Measurements from ENCODE around the gene CCDC157. TPM values are rescaled to one million over a fixed set of nuclear protein-coding genes. Genes with fewer than 3 reads are reported as not detected.

The CCDC157 gene
- total RNA-seq, 1 experiment from 2014 or later: 4.9 TPM

DNA sequence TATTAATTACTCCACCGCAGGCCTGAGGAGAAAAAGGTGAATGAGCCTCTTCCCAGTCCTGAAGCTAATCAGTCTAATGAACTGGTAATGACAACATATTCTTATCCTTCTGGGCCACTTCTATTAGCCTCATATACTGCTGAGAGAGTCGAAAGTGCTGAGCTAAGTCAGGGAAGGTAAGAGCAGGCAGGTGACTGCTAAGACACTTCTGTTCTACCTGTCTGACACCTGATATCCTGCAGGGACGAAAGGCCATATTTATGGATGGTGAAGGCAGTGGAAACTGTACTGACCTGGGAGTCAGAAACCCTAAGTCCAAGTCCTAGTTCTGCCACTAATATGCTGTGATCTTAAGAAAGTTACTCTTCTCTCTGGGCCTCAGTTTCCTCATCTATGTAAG lies 33.6 kb upstream of the CCDC157 start:
- Mint-ChIP-seq H3K9me3 (ENCODE audit: unreplicated experiment) (no peaks in the 10 kb centered on the region), H3K4me3 (ENCODE audit: unreplicated experiment) (no peak overlapping the region), H3K27ac (ENCODE audit: unreplicated experiment) (no peak overlapping the region), H3K27me3 (ENCODE audit: insufficient read depth, unreplicated experiment) (no peaks in the 10 kb centered on the region), H3K4me1 (ENCODE audit: low read depth, unreplicated experiment) (peaks cover 23% of the 10 kb centered on the region), H3K36me3 (ENCODE audit: insufficient read depth, unreplicated experiment) (peaks cover 11% of the 10 kb centered on the region)
- CTCF ChIA-PET: interaction anchor here (0.6 kb wide), 1 partner anchor 247 kb away, joined by 3 read pairs; no protein-coding TSS in a partner anchor
- no peak for DNase-seq
- no peaks in the 10 kb centered on the region for H3K9me3 ChIP-seq
- POLR2A ChIA-PET: no interaction called here
- H3K4me3 ChIP-seq (ENCODE audit: low read depth, low read length): no peak overlapping the region
- H3K36me3 ChIP-seq (ENCODE audit: control insufficient read depth, insufficient read depth, low read length): no peaks in the 10 kb centered on the region; the same call in 1 of the 2 replicates
- TF ChIP-seq CTCF (IDR thresholded peaks at IDR 0.05; ENCODE audit: insufficient read depth in 1 of 2, low read depth in 1 of 2, low read length in 1 of 2, severe bottlenecking in 1 of 2, unreplicated experiment in 1 of 2): no peak
- intact Hi-C loops (cut with micrococcal nuclease; ENCODE audit: unreplicated experiment): no loop called here
- BruUV-seq (replicated peaks): no TSS peak
- no peaks in the 10 kb centered on the region for H3K27me3 ChIP-seq (replicated peaks; ENCODE audit: control insufficient read depth, insufficient read depth, low read length)
- peaks cover 21% of the 10 kb centered on the region for H3K4me1 ChIP-seq

DNA sequence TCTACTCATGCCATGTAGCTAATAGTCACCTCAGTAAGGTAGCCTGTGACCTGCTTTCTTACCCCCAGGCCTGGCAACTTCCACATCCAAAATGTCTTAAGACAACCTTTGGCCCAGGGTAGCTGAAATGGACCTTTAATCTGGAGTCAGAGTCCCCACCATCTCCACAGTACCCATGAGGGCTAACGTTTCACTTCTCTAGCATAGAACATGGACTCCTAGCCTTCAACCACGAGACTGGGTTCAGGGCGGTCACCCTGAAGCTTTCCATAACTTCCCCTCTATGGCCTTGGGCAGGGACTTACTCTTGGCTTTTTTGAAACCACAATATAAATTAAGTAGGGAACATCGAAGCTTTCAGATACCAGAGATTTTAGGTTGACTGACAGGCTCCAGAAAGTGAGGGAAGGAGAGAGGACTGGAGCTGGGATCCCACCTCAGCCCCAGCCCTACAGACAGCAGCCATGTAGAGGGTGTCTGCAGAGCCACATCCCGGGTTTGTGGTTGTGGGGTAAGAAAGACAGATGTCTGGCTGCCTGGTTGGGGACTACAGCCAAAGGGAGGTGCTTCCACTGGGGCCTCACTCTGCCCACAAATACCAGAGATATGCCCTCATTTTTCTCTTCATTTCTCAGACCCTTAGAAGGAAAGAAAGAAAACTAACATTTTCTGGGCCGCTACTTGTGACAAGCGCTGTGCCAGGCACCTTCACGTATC lies 32.6 kb upstream of the CCDC157 start:
- ChIA-PET CTCF (no interaction called here), POLR2A (no interaction called here)
- TSS peak; percentile 18 for BruUV-seq (replicated peaks)
- no peak overlapping the region for H3K4me3 ChIP-seq (ENCODE audit: low read depth, low read length)
- Mint-ChIP-seq H3K4me1 (ENCODE audit: low read depth, unreplicated experiment) (peaks cover 30% of the 10 kb centered on the region), H3K27me3 (ENCODE audit: insufficient read depth, unreplicated experiment) (no peaks in the 10 kb centered on the region), H3K4me3 (ENCODE audit: unreplicated experiment) (no peak overlapping the region), H3K9me3 (ENCODE audit: unreplicated experiment) (no peaks in the 10 kb centered on the region), H3K27ac (ENCODE audit: unreplicated experiment) (no peak overlapping the region), H3K36me3 (ENCODE audit: insufficient read depth, unreplicated experiment) (peaks cover 20% of the 10 kb centered on the region)
- H3K27me3 ChIP-seq (replicated peaks; ENCODE audit: control insufficient read depth, insufficient read depth, low read length): no peaks in the 10 kb centered on the region
- H3K4me1 ChIP-seq: peaks cover 27% of the 10 kb centered on the region
- no peaks in the 10 kb centered on the region; the same call in 1 of the 2 replicates for H3K36me3 ChIP-seq (ENCODE audit: control insufficient read depth, insufficient read depth, low read length)
- no peaks in the 10 kb centered on the region for H3K9me3 ChIP-seq
- intact Hi-C loops (cut with micrococcal nuclease; ENCODE audit: unreplicated experiment): no loop called here
- no peak for TF ChIP-seq CTCF (IDR thresholded peaks at IDR 0.05; ENCODE audit: insufficient read depth in 1 of 2, low read depth in 1 of 2, low read length in 1 of 2, severe bottlenecking in 1 of 2, unreplicated experiment in 1 of 2)
- no peak for DNase-seq

DNA sequence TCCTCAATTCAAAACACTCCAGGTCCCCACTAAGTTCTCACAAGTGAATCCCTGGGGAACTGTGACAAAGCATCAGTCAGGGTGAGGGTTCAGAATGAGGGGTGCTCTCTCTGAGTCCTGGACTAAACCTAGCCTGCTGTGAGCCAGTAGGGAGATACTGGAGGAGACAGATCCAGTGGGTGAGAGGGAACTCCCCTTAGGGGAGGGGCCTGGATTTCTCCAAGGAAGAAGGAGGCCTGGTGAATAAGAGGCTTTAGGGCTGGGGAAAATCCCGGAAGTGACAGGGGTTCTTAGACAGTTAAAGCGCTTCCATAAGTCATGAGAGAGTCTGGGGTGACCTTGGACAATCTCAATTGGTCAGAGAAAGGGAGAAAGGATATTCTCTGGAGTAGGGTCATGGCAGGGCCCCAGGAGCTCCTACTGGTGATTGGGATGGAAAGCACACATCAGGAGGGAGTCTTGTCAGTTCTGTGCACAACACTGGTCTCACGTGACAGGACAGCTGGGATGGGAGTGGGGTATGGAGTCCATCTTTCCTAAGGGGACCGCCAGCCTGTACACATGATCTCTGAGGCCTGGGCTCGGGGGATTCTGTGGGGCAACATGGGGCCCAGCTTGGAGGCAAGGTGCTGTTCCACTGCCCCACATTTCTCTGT lies 31.6 kb upstream of the CCDC157 start:
- Mint-ChIP-seq H3K4me3 (ENCODE audit: unreplicated experiment) (peak overlapping the region; percentile 79), H3K36me3 (ENCODE audit: insufficient read depth, unreplicated experiment) (peaks cover 30% of the 10 kb centered on the region), H3K9me3 (ENCODE audit: unreplicated experiment) (no peaks in the 10 kb centered on the region), H3K27ac (ENCODE audit: unreplicated experiment) (no peak overlapping the region), H3K4me1 (ENCODE audit: low read depth, unreplicated experiment) (peaks cover 30% of the 10 kb centered on the region), H3K27me3 (ENCODE audit: insufficient read depth, unreplicated experiment) (no peaks in the 10 kb centered on the region)
- peaks cover 27% of the 10 kb centered on the region for H3K4me1 ChIP-seq
- no peaks in the 10 kb centered on the region for H3K9me3 ChIP-seq
- DNase-seq: no peak
- TF ChIP-seq CTCF (IDR thresholded peaks at IDR 0.05; ENCODE audit: insufficient read depth in 1 of 2, low read depth in 1 of 2, low read length in 1 of 2, severe bottlenecking in 1 of 2, unreplicated experiment in 1 of 2): no peak
- ChIA-PET POLR2A (no interaction called here), CTCF (interaction anchor here (5.2 kb wide), 1 partner anchor 36 kb away, joined by 106 read pairs; the partner anchor contains the start of gene CASTOR1)
- no TSS peak for BruUV-seq (replicated peaks)
- no peak overlapping the region for H3K4me3 ChIP-seq (ENCODE audit: low read depth, low read length)
- intact Hi-C loops (cut with micrococcal nuclease; ENCODE audit: unreplicated experiment): no loop called here
- no peaks in the 10 kb centered on the region; the same call in 1 of the 2 replicates for H3K36me3 ChIP-seq (ENCODE audit: control insufficient read depth, insufficient read depth, low read length)
- no peaks in the 10 kb centered on the region for H3K27me3 ChIP-seq (replicated peaks; ENCODE audit: control insufficient read depth, insufficient read depth, low read length)

Measured in Caco-2 (cell line).